Astrocyte (in vitro differentiated cells and primary cell): ENCODE measurements around the gene DOK5. TPM values are rescaled to one million over a fixed set of nuclear protein-coding genes. Genes with fewer than 3 reads are reported as not detected.

ENCODE experiments used
- DNase-seq: peaks from one replicate; pipeline ENCODE4 v3.0.0-alpha.2; 2010; ENCODE audit warnings: low read depth
- FAIRE-seq: peaks from 2 replicates; lab custom pipeline; 2011; peaks lifted over from hg19 to GRCh38; lab: Jason Lieb, UNC
- H2AFZ ChIP-seq: 2 replicates; pipeline ENCODE4 v1.6.0; 2012; ENCODE audit warnings: low read depth, low read length, inconsistent platforms
- H3K27ac ChIP-seq: 2 replicates; pipeline ENCODE4 v1.5.1; 2011; ENCODE audit warnings: low read depth, low read length, inconsistent platforms
- H3K27me3 ChIP-seq: 2 replicates; pipeline ENCODE4 v1.6.0; 2011; ENCODE audit warnings: low read length, inconsistent platforms; ENCODE audit not compliant: insufficient read depth
- H3K36me3 ChIP-seq: 2 replicates; pipeline ENCODE4 v1.5.1; 2011; ENCODE audit warnings: low read length, inconsistent platforms; ENCODE audit not compliant: insufficient read depth
- H3K4me1 ChIP-seq: 2 replicates; pipeline ENCODE4 v1.5.1; 2011; ENCODE audit warnings: low read length, inconsistent platforms; ENCODE audit not compliant: insufficient read depth
- H3K4me2 ChIP-seq: 2 replicates; pipeline ENCODE4 v1.6.0; 2012; ENCODE audit warnings: low read length, inconsistent platforms
- H3K4me3 ChIP-seq: 2 replicates; pipeline ENCODE4 v1.5.1; 2011; ENCODE audit warnings: low read depth, mild to moderate bottlenecking, low read length, inconsistent platforms; ENCODE audit not compliant: insufficient read depth
- H3K79me2 ChIP-seq: 2 replicates; pipeline ENCODE4 v1.6.0; 2012; ENCODE audit warnings: mild to moderate bottlenecking, low read length, inconsistent platforms; ENCODE audit not compliant: insufficient read depth
- H3K9ac ChIP-seq: 2 replicates; pipeline ENCODE4 v1.6.0; 2012; ENCODE audit warnings: mild to moderate bottlenecking, low read length, inconsistent platforms
- H3K9me3 ChIP-seq: 2 replicates; pipeline ENCODE4 v1.5.1; 2012; ENCODE audit warnings: low read depth, mild to moderate bottlenecking, low read length, inconsistent platforms; ENCODE audit not compliant: insufficient read depth
- H4K20me1 ChIP-seq: 2 replicates; pipeline ENCODE4 v1.6.0; 2012; ENCODE audit warnings: low read length, inconsistent platforms; ENCODE audit not compliant: insufficient read depth
- H3K27ac Mint-ChIP-seq: one replicate; pipeline ENCODE4 v1.8.0; 2021; ENCODE audit warnings: mild to moderate bottlenecking, mixed read lengths; ENCODE audit not compliant: unreplicated experiment
- H3K27me3 Mint-ChIP-seq: one replicate; pipeline ENCODE4 v1.8.0; 2021; ENCODE audit warnings: low read depth, mixed read lengths; ENCODE audit not compliant: unreplicated experiment
- H3K36me3 Mint-ChIP-seq: one replicate; pipeline ENCODE4 v1.8.0; 2021; ENCODE audit warnings: low read depth, mixed read lengths; ENCODE audit not compliant: unreplicated experiment
- H3K4me1 Mint-ChIP-seq: one replicate; pipeline ENCODE4 v1.8.0; 2021; ENCODE audit warnings: low read depth, mixed read lengths; ENCODE audit not compliant: unreplicated experiment
- H3K4me3 Mint-ChIP-seq: one replicate; pipeline ENCODE4 v1.8.0; 2021; ENCODE audit warnings: mild to moderate bottlenecking, moderate library complexity, mixed read lengths; ENCODE audit not compliant: unreplicated experiment
- H3K9me3 Mint-ChIP-seq: one replicate; pipeline ENCODE4 v1.8.0; 2021; ENCODE audit warnings: mild to moderate bottlenecking, mixed read lengths; ENCODE audit not compliant: unreplicated experiment
- CTCF ChIP-seq: IDR thresholded peaks from 2 replicates; pipeline ENCODE4 v1.5.1; 2011; ENCODE audit warnings: low read depth, mild to moderate bottlenecking, inconsistent platforms, low read length, moderate library complexity; ENCODE audit not compliant: insufficient read depth
- EZH2 ChIP-seq: IDR thresholded peaks from 2 replicates; pipeline ENCODE4 v1.6.1; 2012; ENCODE audit warnings: mild to moderate bottlenecking, low read length, inconsistent platforms; ENCODE audit not compliant: insufficient read depth
- total RNA-seq: library from RNA; stranded (reverse); gene quantifications from 2 replicates; pipeline ENCODE4 v1.2.1, GENCODE V29; 2021

DOK5 gene
- total RNA-seq, 1 donor from 2014 or later: 1.2 TPM

GRCh38 chr20:54456423-54456822 is 19.0 kb upstream of the DOK5 start:
- Histone ChIP-seq H3K4me1 (no peaks in the 10 kb centered on the region), H3K27ac (no peak overlapping the region), H3K9ac (no peak overlapping the region), H3K9me3 (no peaks in the 10 kb centered on the region), H4K20me1 (no peaks in the 10 kb centered on the region), H3K27me3 (no peaks in the 10 kb centered on the region), H2AFZ (no peak overlapping the region), H3K36me3 (no peaks in the 10 kb centered on the region), H3K4me3 (no peak overlapping the region), H3K4me2 (no peak overlapping the region), H3K79me2 (no peaks in the 10 kb centered on the region)
- no peak overlapping the region for H3K4me3 Mint-ChIP-seq
- DNase-seq (no peak), FAIRE-seq (no peak)
- no peaks in the 10 kb centered on the region for H3K36me3 Mint-ChIP-seq
- TF ChIP-seq CTCF: no peak
- no peak for TF ChIP-seq EZH2
- no peaks in the 10 kb centered on the region for H3K4me1 Mint-ChIP-seq
- H3K9me3 Mint-ChIP-seq: peaks cover 3% of the 10 kb centered on the region
- no peaks in the 10 kb centered on the region for H3K27me3 Mint-ChIP-seq
- no peak overlapping the region for H3K27ac Mint-ChIP-seq

GRCh38 chr20:54456961-54457360 is 18.4 kb upstream of the DOK5 start:
- no peak for FAIRE-seq
- H3K36me3 Mint-ChIP-seq: no peaks in the 10 kb centered on the region

More at GRCh38 chr20:54456961-54457360, 18.4 kb upstream of the DOK5 start:
- Histone ChIP-seq H3K9me3 (no peaks in the 10 kb centered on the region), H3K36me3 (no peaks in the 10 kb centered on the region), H3K4me2 (no peak overlapping the region), H3K79me2 (no peaks in the 10 kb centered on the region), H3K9ac (no peak overlapping the region), H2AFZ (no peak overlapping the region), H3K4me1 (no peaks in the 10 kb centered on the region), H3K4me3 (no peak overlapping the region), H3K27ac (no peak overlapping the region), H3K27me3 (no peaks in the 10 kb centered on the region), H4K20me1 (no peaks in the 10 kb centered on the region)
- no peak for DNase-seq
- Mint-ChIP-seq H3K27me3 (no peaks in the 10 kb centered on the region), H3K4me3 (no peak overlapping the region), H3K27ac (no peak overlapping the region), H3K4me1 (no peaks in the 10 kb centered on the region), H3K9me3 (peaks cover 3% of the 10 kb centered on the region)
- no peak for TF ChIP-seq EZH2
- no peak for TF ChIP-seq CTCF
